Endodermal cell (in vitro differentiated cells): ENCODE results near the gene CSF2. TPM values are rescaled to one million over a fixed set of nuclear protein-coding genes. Genes with fewer than 3 reads are reported as not detected.

ENCODE experiments used
- total RNA-seq, 2 donors: library from RNA; stranded (reverse); fragmentation: NEBNext Ultra II Directional in 1 of 2; extraction: Animal tissue kit (Norgen Biotek cat#: 25700) in 1 of 2; gene quantifications; 2 replicates in 1 of 2; 3 replicates in 1 of 2; pipeline ENCODE4 v1.2.1, GENCODE V29; 2021

The CSF2 gene
- total RNA-seq, 2 donors from 2014 or later = not detected

Other genes with a start within 250 kb of the CSF2 start
- not detected for gene MEIKIN, start 128.1 kb upstream of the CSF2 start, total RNA-seq
- under 1 TPM; 0.04 to 0.73 TPM for gene ACSL6, start 62.1 kb upstream of the CSF2 start, total RNA-seq
- not detected for gene IL3, start 13.1 kb upstream of the CSF2 start, total RNA-seq
- gene P4HA2, start 154.1 kb downstream of the CSF2 start, total RNA-seq = 10 to 100 TPM; 15.1 to 19.6 TPM
- gene PDLIM4, start 183.9 kb downstream of the CSF2 start, total RNA-seq = 10 to 100 TPM in 1 of 2 donors, 1 to 10 TPM in 1; 9.0 to 11.2 TPM
- gene SLC22A4, start 220.6 kb downstream of the CSF2 start, total RNA-seq = under 1 TPM in 1 of 2 donors, not detected in 1; 0.68 TPM